ENCODE results near the gene CACNB2.

- TF ChIP-seq CTCF (IDR thresholded peaks at IDR 0.05), result no peak
- TF ChIP-seq POLR2A (IDR thresholded peaks at IDR 0.05), result no peak
These were observed 273.8 kb downstream of the CACNB2 start for GRCh38 chr10:18414061-18414460.

All from adrenal gland (tissue), 5 donors.